HepG2 (cell line): Measurements from ENCODE around the gene SESN1. TPM values are rescaled to one million over a fixed set of nuclear protein-coding genes. Genes with fewer than 3 reads are reported as not detected.

Source experiments
- CHD2 ChIP-seq: IDR thresholded peaks from 2 replicates; pipeline ENCODE4 v1.6.1; 2011; ENCODE audit warnings: low read depth, low read length, improper control_type of control experiment
- CREM ChIP-seq, 2 experiments: sonication (generic) in 1 of 2; formaldehyde crosslinking in 1 of 2; IDR thresholded peaks; 2 replicates each; pipeline versions ENCODE4 v1.4.0 to v1.6.1; 2016 to 2020; ENCODE audit warnings: antibody characterized with exemption in 1 of 2, mild to moderate bottlenecking in 1 of 2, missing genetic modification reagents in 1 of 2
- EED ChIP-seq: sonication (generic); formaldehyde crosslinking; IDR thresholded peaks from 2 replicates; pipeline ENCODE4 v1.5.0; 2020; ENCODE audit warnings: mild to moderate bottlenecking, missing genetic modification reagents
- ELF1 ChIP-seq: sonication (generic); formaldehyde crosslinking; IDR thresholded peaks from 2 replicates; pipeline ENCODE4 v1.4.0; 2020; ENCODE audit warnings: missing genetic modification reagents
- ELF4 ChIP-seq: sonication (generic); formaldehyde crosslinking; IDR thresholded peaks from 2 replicates; pipeline ENCODE4 v1.5.0; 2020; ENCODE audit warnings: missing genetic modification reagents, mild to moderate bottlenecking, moderate library complexity, borderline replicate concordance
- HDAC2 ChIP-seq: sonication (generic); formaldehyde crosslinking; IDR thresholded peaks from 2 replicates; pipeline ENCODE4 v1.4.0; 2020; ENCODE audit warnings: missing genetic modification reagents
- HDAC6 ChIP-seq: fragments of 200-600 bp; sonication (generic); IDR thresholded peaks from 2 replicates; pipeline ENCODE4 v1.7.0; 2017; ENCODE audit warnings: mild to moderate bottlenecking, antibody characterized with exemption, low read length, low read depth
- IKZF4 ChIP-seq: sonication (generic); formaldehyde crosslinking; IDR thresholded peaks from 2 replicates; pipeline ENCODE4 v1.5.1; 2020; ENCODE audit warnings: borderline replicate concordance, mild to moderate bottlenecking, low read depth, missing genetic modification reagents; ENCODE audit errors: not compliant biosample characterization
- JUN ChIP-seq: sonication (generic); formaldehyde crosslinking; IDR thresholded peaks from 2 replicates; pipeline ENCODE4 v1.4.0; 2020; ENCODE audit warnings: mild to moderate bottlenecking, missing genetic modification reagents
- MAFK ChIP-seq, 2 experiments: IDR thresholded peaks in 1 of 2; conservative IDR thresholded peaks in 1 of 2; 2 replicates each; pipeline ENCODE4 v1.6.1; 2011; ENCODE audit warnings: improper control_type of control experiment in 2 of 2, low read length in 2 of 2
- MYC ChIP-seq: sonication (generic); formaldehyde crosslinking; IDR thresholded peaks from 2 replicates; pipeline ENCODE4 v1.9.0; 2021; ENCODE audit warnings: missing genetic modification reagents, borderline replicate concordance
- NAIF1 ChIP-seq: sonication (generic); formaldehyde crosslinking; IDR thresholded peaks from 2 replicates; pipeline ENCODE4 v1.5.0; 2020; ENCODE audit warnings: mild to moderate bottlenecking, missing genetic modification reagents, borderline replicate concordance
- PAX8 ChIP-seq: sonication (generic); formaldehyde crosslinking; IDR thresholded peaks from 2 replicates; pipeline ENCODE4 v1.8.0; 2022; ENCODE audit warnings: mild to moderate bottlenecking, missing genetic modification reagents, borderline replicate concordance
- POGZ ChIP-seq: sonication (generic); formaldehyde crosslinking; IDR thresholded peaks from 2 replicates; pipeline ENCODE4 v1.4.0; 2020; ENCODE audit warnings: mild to moderate bottlenecking, missing genetic modification reagents
- SRF ChIP-seq: IDR thresholded peaks from 2 replicates; pipeline ENCODE4 v1.6.1; 2011; ENCODE audit warnings: mild to moderate bottlenecking, low read depth, low read length, moderate library complexity
- YEATS2 ChIP-seq: sonication (generic); formaldehyde crosslinking; IDR thresholded peaks from 2 replicates; pipeline ENCODE4 v1.4.0; 2020; ENCODE audit warnings: missing genetic modification reagents, borderline replicate concordance
- ZMYM3 ChIP-seq: sonication (generic); formaldehyde crosslinking; IDR thresholded peaks from 2 replicates; pipeline ENCODE4 v1.5.1; 2020; ENCODE audit warnings: mild to moderate bottlenecking, missing genetic modification reagents
- ZNF256 ChIP-seq: sonication (generic); formaldehyde crosslinking; conservative IDR thresholded peaks from 2 replicates; pipeline ENCODE4 v1.4.0; 2020; ENCODE audit warnings: missing genetic modification reagents
- ZNF704 ChIP-seq: sonication (generic); formaldehyde crosslinking; IDR thresholded peaks from 2 replicates; pipeline ENCODE4 v1.8.1; 2023; ENCODE audit warnings: mild to moderate bottlenecking, inconsistent platforms, moderate library complexity, missing genetic modification reagents, borderline replicate concordance
- ZNF749 ChIP-seq: sonication (generic); formaldehyde crosslinking; IDR thresholded peaks from 2 replicates; pipeline ENCODE4 v1.8.0; 2022; ENCODE audit warnings: mild to moderate bottlenecking, missing genetic modification reagents, moderate library complexity, borderline replicate concordance
- ZSCAN9 ChIP-seq: IDR thresholded peaks from 2 replicates; pipeline ENCODE4 v1.6.1; 2016; ENCODE audit warnings: borderline replicate concordance
- polyA plus RNA-seq, 8 experiments: library from polyadenylated mRNA; depleted of rRNA in 3 of 8; stranded (reverse) in 7 of 8; unstranded in 1 of 8; fragments of >200 nt; fragmentation: Illumina TruSeq in 4 of 8; extraction: Trizol in 4 of 8; gene quantifications; 2 replicates each; pipeline versions ENCODE4 v1.2.1 to v1.2.3, GENCODE V29; 2011 to 2016; ENCODE audit warnings: low read depth in 4 of 8, missing spikeins in 1 of 8, mixed read lengths in 1 of 8; ENCODE audit not compliant: insufficient read depth in 1 of 8
- total RNA-seq, 5 experiments: library from RNA; depleted of rRNA; stranded (reverse); fragments of >200 nt; fragmentation: Illumina TruSeq; extraction: Trizol; gene quantifications; 2 replicates each; pipeline ENCODE4 v1.2.3, GENCODE V29; 2016; ENCODE audit warnings: low read depth in 1 of 5
- TF ChIP-seq, protein P1 (sequence below): sonication (generic); formaldehyde crosslinking; IDR thresholded peaks from 2 replicates; pipeline ENCODE4 v1.8.0; 2022; ENCODE audit warnings: low read depth, missing genetic modification reagents
- TF ChIP-seq, protein P2 (sequence below): sonication (generic); formaldehyde crosslinking; IDR thresholded peaks from 2 replicates; pipeline ENCODE4 v1.4.0; 2020; ENCODE audit warnings: missing genetic modification reagents, mild to moderate bottlenecking, borderline replicate concordance

Gene SESN1
- total and polyA plus RNA-seq, 2 of the 13 experiments (the other 11 are each of a cell fraction or from before 2014, with no cell fraction given): 24.9 to 44.7 TPM

GRCh38 chr6:109095036-109095834 is 589 bp upstream of the SESN1 start, which contains the start of gene CEP57L1 (continued):
- TF ChIP-seq HDAC6: no peak
- peak; percentile 58; the same call in 1 of the 2 replicates for TF ChIP-seq ZNF704 (CRISPR knock-in tag)
- TF ChIP-seq MYC (CRISPR knock-in tag): peak; percentile 52; the same call in 1 of the 2 replicates
- no peak for TF ChIP-seq ZNF256 (CRISPR knock-in tag)
- 0 out of 2 replicates have a peak, but pooled peaks have one; percentile 48 for TF ChIP-seq ZNF749
- TF ChIP-seq IKZF4 (CRISPR knock-in tag): peak; percentile 12
- peak; percentile 70 for TF ChIP-seq NAIF1 (CRISPR knock-in tag)
- TF ChIP-seq SRF: 0 out of 2 replicates have a peak, but pooled peaks have one; percentile 52
- TF ChIP-seq, protein P1, sequence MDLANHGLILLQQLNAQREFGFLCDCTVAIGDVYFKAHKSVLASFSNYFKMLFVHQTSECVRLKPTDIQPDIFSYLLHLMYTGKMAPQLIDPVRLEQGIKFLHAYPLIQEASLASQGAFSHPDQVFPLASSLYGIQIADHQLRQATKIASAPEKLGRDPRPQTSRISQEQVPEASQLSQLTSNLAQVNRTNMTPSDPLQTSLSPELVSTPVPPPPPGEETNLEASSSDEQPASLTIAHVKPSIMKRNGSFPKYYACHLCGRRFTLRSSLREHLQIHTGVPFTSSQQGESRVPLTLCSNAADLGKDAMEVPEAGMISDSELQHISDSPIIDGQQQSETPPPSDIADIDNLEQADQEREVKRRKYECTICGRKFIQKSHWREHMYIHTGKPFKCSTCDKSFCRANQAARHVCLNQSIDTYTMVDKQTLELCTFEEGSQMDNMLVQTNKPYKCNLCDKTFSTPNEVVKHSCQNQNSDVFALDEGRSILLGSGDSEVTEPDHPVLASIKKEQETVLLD (CRISPR knock-in tag): peak; percentile 5; the same call in 1 of the 2 replicates
- TF ChIP-seq CREM (IDR thresholded peaks at IDR 0.05): peak; percentile 99
- peak; percentile 74; the same call in 1 of the 2 replicates for TF ChIP-seq CREM (CRISPR knock-in tag; IDR thresholded peaks at IDR 0.05)
- TF ChIP-seq JUN (CRISPR knock-in tag): peak; percentile 64; the same call in 1 of the 2 replicates
- no peak for TF ChIP-seq POGZ (CRISPR knock-in tag)
- TF ChIP-seq EED: no peak
- peak; percentile 37; the same call in 1 of the 2 replicates for TF ChIP-seq HDAC2
- peak; percentile 85 for TF ChIP-seq YEATS2 (CRISPR knock-in tag)
- no peak for TF ChIP-seq ZMYM3 (CRISPR knock-in tag)
- TF ChIP-seq ELF1 (CRISPR knock-in tag): peak; percentile 51
- TF ChIP-seq ZSCAN9: no peak; the same call in 1 of the 2 replicates
- TF ChIP-seq, protein P2, sequence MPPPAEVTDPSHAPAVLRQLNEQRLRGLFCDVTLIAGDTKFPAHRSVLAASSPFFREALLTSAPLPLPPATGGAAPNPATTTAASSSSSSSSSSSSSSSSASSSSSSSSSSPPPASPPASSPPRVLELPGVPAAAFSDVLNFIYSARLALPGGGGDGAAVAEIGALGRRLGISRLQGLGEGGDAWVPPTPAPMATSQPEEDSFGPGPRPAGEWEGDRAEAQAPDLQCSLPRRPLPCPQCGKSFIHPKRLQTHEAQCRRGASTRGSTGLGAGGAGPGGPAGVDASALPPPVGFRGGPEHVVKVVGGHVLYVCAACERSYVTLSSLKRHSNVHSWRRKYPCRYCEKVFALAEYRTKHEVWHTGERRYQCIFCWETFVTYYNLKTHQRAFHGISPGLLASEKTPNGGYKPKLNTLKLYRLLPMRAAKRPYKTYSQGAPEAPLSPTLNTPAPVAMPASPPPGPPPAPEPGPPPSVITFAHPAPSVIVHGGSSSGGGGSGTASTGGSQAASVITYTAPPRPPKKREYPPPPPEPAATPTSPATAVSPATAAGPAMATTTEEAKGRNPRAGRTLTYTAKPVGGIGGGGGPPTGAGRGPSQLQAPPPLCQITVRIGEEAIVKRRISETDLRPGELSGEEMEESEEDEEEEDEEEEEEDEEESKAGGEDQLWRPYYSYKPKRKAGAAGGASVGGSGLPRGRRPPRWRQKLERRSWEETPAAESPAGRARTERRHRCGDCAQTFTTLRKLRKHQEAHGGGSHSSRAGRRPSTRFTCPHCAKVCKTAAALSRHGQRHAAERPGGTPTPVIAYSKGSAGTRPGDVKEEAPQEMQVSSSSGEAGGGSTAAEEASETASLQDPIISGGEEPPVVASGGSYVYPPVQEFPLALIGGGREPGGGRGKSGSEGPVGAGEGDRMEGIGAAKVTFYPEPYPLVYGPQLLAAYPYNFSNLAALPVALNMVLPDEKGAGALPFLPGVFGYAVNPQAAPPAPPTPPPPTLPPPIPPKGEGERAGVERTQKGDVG: peak; percentile 30; the same call in 1 of the 2 replicates
- TF ChIP-seq CHD2: no peak
- TF ChIP-seq PAX8 (CRISPR knock-in tag): 0 out of 2 replicates have a peak, but pooled peaks have one; percentile 86
- TF ChIP-seq ELF4: no peak
- TF ChIP-seq MAFK (conservative IDR thresholded peaks at IDR 0.05 in 1 of 2, IDR thresholded peaks at IDR 0.05 in 1 of 2; ENCODE audit: low read length in 2 of 2): no peak
